Measurements from ENCODE around the gene CELA2B.
"Not testable (repeated sequence)": the region's sequence is repeated elsewhere in the genome, so short reads cannot be mapped to it uniquely, and the experiment has no call there.

Gene CELA2B

GRCh38 chr1:15468145-15468544 lies 7.8 kb upstream of the CELA2B start:
- no peak for DNase-seq (ENCODE audit: low spot score)
- in situ Hi-C loops (cut with MboI; ENCODE audit: low pct_unique_long_range_greater_than_20kb, low sequenced_read_pairs, unreplicated experiment) = no loop called here
- TF ChIP-seq CTCF (IDR thresholded peaks at IDR 0.05; ENCODE audit: extremely low read depth, insufficient read depth, missing control alignments) = no peak

- TF ChIP-seq CTCF (IDR thresholded peaks at IDR 0.05; ENCODE audit: extremely low read depth, insufficient read depth, missing control alignments) = no peak
- in situ Hi-C loops (cut with MboI; ENCODE audit: low pct_unique_long_range_greater_than_20kb, low sequenced_read_pairs, unreplicated experiment) = no loop called here
- no peak for DNase-seq (ENCODE audit: low spot score)
Measured at GRCh38 chr1:15469361-15469760, 6.5 kb upstream of the CELA2B start.

GRCh38 chr1:15469821-15470448 lies 6.0 kb upstream of the CELA2B start:
- DNase-seq (ENCODE audit: low spot score); in situ Hi-C loops (cut with MboI; ENCODE audit: low pct_unique_long_range_greater_than_20kb, low sequenced_read_pairs, unreplicated experiment): not testable (repeated sequence)

- in situ Hi-C loops (cut with MboI; ENCODE audit: low pct_unique_long_range_greater_than_20kb, low sequenced_read_pairs, unreplicated experiment) = not testable (repeated sequence)
Measured at GRCh38 chr1:15471067-15471466, 4.8 kb upstream of the CELA2B start.

GRCh38 chr1:15471723-15472122 lies 4.2 kb upstream of the CELA2B start:
- in situ Hi-C loops (cut with MboI; ENCODE audit: low pct_unique_long_range_greater_than_20kb, low sequenced_read_pairs, unreplicated experiment); DNase-seq (ENCODE audit: low spot score): not testable (repeated sequence)

More at GRCh38 chr1:15471067-15471466, 4.8 kb upstream of the CELA2B start:
- not testable (repeated sequence) for DNase-seq (ENCODE audit: low spot score)

GRCh38 chr1:15472587-15472986 lies 3.3 kb upstream of the CELA2B start:
- DNase-seq (ENCODE audit: low spot score) = no peak
- in situ Hi-C loops (cut with MboI; ENCODE audit: low pct_unique_long_range_greater_than_20kb, low sequenced_read_pairs, unreplicated experiment) = no loop called here
- TF ChIP-seq CTCF (IDR thresholded peaks at IDR 0.05; ENCODE audit: extremely low read depth, insufficient read depth, missing control alignments) = no peak

GRCh38 chr1:15476927-15477326 lies 1.0 kb downstream of the CELA2B start:
- TF ChIP-seq CTCF (IDR thresholded peaks at IDR 0.05; ENCODE audit: extremely low read depth, insufficient read depth, missing control alignments) = no peak
- in situ Hi-C loops (cut with MboI; ENCODE audit: low pct_unique_long_range_greater_than_20kb, low sequenced_read_pairs, unreplicated experiment) = no loop called here
- no peak for DNase-seq (ENCODE audit: low spot score)

GRCh38 chr1:15477646-15478212 lies 1.8 kb downstream of the CELA2B start:
- TF ChIP-seq CTCF (IDR thresholded peaks at IDR 0.05; ENCODE audit: extremely low read depth, insufficient read depth, missing control alignments) = no peak
- no peak for DNase-seq (ENCODE audit: low spot score)
- in situ Hi-C loops (cut with MboI; ENCODE audit: low pct_unique_long_range_greater_than_20kb, low sequenced_read_pairs, unreplicated experiment) = no loop called here

Data from GM13977 (cell line).